Cardiac septum (tissue), 1 donor: ENCODE data around the gene PTPN1. TPM values are rescaled to one million over a fixed set of nuclear protein-coding genes. Genes with fewer than 3 reads are reported as not detected.

Experiments
- DNase-seq: peaks from one replicate; pipeline ENCODE4 v3.0.0-alpha.2; 2020; ENCODE audit warnings: low spot score
- intact Hi-C: fragments of 100-400 bp; cut with DNase I; formaldehyde crosslinking; loops from one replicate; pipeline ENCODE4 v1.14.0; 2022
- total RNA-seq: library from RNA; stranded (reverse); fragmentation: NEBNext Ultra II Directional; extraction: Animal tissue kit (Norgen Biotek cat#: 25700); gene quantifications from one replicate; pipeline ENCODE4 v1.2.1, GENCODE V29; 2021
- donor health status: DM: no; HTN: no; CAD: no.

Gene PTPN1
- total RNA-seq, 1 donor from 2014 or later = 34.2 TPM

DNA sequence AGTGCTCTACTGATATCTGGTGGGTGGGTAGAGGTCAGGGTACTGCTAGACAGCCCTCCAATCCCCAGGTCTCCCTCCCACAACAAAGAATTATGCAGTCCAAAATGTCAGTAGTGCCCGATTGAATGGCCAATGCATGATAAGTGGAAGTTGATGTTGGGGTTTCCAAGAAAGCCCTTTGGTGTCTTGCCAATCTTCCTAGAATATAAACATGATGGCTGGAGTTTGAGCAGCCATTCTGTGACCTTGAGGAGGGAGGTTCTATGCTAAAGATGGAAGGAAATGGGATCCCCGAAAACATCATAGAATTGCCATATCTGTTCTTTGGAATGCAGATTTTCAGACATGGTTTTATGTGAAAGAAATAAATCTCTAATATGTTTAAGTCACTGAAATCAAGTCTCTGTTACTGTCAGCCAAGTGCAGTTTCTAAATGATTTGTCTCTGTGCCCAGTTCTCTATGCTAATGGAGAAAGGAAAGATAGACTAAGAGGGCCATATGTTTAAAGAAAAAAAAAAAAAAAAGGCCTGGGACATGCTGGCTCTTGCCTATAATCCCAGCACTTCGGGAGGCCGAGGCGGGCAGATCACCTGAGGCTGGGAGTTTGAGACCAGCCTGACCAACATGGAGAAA is 32.8 kb upstream of the PTPN1 start:
- DNase-seq = no peak
- intact Hi-C loops = loop anchor here (10.0 kb wide), 1 partner anchor 257 kb away; the partner anchor contains the start of gene PARD6B

DNA sequence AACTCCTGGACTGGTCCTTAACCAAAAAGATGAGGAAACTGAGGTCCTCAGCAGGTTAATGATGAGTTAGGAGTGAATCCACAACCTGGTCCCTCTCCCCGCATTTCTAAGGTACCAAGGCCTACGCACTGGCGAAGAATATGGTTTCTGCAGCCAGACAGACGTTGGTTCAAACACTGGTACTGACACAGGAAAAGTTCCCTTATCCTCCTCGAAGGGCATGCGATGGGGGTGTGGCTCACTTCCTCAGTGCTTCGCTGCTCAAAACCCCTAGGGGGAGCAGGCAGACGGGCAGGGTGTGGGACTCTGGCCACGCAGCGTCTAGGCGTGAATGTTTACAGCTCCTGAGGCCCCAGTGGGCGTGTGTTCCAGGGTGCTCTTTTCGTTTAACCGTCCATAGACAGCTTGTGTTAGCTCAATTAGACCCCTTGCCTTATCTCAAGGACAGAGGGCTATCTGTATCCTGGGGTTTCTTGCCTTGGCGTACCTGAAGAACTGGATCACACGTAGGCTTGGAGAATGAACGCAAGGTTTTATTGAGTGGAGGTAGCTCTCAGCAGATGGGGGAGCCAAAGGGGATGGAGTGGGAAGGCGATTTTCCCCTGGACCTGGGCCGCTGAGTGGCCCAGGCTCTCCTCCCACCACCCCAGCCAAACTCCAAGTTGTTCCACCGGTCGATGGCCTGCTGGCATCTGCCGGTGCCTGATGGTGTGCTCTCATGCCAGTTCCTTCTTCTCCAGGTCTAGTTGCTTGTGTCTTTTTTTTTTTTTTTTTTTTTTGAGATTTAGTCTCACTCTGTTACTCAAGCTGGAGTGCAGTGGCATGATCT is 31.8 kb upstream of the PTPN1 start:
- intact Hi-C loops = loop anchor here (10.0 kb wide), 1 partner anchor 256 kb away; the partner anchor contains the start of gene PARD6B
- DNase-seq = peak; percentile 77

DNA sequence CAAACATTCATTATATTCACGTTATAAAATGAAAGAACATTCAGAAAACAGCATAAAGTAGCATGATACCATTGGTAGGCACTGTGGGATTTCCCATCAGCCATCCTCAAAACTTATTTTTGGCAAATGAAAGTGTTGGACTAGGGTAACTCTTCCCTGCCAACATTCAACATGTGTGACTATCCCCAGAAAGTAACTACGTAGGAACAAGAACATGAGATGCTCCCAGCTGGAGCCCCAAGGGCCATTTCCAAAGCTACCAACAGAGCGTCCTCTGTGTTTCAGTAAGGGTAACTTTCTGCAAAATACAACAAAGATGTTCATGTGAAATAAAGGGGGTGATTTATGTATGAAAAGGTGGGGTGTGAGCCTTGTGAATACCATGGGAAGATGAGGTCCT is 28.4 kb upstream of the PTPN1 start:
- DNase-seq = no peak
- intact Hi-C loops = no loop called here

DNA sequence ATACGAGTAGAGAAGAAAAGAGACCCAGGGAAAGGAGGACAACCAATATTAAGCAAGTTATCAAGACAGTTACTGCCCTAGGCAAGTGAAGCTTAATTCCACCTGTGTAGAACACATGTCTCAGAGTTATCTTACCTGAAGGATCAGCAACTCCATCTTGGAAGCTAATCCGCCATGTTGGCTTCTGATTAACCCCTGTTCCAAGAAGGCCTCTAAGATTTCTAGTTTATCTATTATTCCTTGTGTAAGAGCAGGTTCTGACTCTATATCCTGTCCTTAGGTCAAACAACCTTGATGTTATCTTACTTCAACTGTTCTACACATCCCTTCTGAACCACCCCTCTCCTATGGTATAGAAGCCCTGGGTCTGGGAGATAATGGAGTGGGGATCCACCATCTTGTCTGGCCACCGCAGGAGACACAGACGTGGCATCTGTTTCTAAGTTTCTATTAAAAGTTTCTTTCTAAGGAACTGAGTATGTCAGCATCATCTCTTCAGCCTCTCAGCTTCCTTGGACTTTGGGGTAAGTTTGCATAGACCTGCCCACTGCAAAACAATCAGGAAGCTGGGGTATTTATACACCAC is 27.7 kb upstream of the PTPN1 start:
- no peak for DNase-seq
- intact Hi-C loops = no loop called here

DNA sequence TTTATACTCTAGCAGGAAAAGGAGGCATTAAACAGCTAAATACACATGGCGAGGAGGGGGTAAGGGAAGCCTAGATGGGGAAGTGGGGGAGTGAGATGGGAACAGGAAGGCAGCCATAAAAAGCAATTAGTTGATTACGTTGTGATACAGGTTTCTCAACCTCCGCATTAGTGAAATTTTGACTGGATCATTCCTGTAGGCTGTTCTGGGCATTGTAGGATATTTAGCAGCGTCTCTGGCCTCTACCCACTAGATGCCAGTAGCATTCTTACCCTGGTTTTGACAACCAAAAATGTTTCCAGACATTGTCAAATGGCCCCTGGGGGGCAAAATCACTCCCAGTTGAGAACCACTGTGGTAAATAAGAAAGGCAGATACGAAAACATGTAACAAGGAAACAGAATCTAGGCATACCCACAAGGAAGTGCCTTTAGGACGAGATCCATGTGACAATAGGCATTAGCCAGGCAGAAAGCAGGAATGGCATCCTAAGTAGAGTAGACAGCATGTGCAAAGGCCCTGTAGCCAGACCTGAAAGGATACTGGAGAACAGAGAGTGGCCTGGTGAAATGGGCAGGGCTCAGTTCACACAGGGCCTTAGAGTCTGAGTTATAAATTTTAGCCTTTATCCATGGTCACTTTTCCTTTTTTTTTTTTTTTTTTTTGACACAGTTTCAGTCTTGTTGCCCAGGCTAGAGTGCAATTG is 25.8 kb upstream of the PTPN1 start:
- intact Hi-C loops = no loop called here
- DNase-seq = no peak

DNA sequence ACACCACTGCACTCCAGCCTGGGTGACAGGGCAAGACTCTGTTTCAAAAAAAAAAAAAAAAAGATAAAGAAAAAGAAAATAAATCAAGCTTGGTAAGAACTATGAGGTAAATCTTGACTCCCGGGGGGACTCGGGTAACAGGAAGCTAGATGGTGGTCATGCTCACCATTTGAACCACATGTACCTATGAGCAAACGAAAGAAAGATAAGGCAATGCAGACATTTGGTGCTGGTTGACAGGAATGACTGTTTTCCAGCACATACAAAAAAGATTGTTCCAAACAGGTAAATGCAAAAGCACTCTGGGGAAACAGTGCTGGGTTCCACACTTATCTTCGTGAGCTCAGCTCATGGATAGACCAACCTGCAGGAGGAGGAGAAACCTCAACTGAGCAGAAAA is 22.8 kb upstream of the PTPN1 start:
- intact Hi-C loops = no loop called here
- no peak for DNase-seq

DNA sequence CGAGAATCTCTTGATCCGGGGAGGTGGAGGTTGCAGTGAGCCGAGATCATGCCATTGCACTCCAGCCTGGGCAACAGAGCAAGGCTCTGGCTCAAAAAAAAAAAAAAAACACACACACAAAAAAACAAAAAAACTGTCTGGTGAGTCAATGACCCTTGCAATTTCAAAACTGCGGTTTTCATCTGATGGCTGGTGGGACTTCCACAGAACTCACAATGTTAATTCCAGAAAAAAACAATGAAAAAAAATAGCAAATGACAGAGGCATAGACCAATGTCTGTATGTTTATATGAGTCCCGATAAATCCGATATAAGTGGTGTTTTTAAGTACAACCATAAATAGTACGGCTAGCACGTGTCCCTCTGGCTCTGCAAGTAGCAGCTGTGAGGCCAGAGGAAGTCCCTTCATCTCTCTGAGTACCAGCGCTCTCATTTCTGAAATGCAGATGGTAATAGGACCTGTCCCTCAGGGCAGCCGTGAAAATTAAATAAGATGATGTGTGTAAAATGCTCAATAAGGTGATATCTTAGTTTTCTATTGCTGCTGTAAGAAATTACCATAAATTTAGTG is 21.9 kb upstream of the PTPN1 start:
- intact Hi-C loops = no loop called here
- no peak for DNase-seq

DNA sequence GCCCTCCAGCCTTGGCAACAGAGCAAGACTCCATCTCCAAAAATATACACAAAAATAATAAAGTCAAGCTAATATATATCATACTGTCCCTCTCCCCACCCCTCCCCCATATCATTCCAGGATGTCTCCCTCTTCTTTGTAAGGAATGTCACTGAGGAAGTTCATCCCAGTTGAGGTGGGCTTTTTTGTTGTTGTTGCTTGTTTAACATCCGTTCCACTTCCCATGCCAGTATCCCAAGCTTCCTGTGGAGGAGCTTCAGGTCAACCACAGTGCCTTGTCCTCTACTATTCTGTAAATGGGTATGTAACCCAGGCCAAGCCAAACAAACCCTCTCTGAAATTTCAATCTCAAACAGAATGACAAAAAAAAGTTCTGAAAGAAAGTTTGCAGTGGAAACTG is 19.0 kb upstream of the PTPN1 start:
- intact Hi-C loops = no loop called here
- no peak for DNase-seq

DNA sequence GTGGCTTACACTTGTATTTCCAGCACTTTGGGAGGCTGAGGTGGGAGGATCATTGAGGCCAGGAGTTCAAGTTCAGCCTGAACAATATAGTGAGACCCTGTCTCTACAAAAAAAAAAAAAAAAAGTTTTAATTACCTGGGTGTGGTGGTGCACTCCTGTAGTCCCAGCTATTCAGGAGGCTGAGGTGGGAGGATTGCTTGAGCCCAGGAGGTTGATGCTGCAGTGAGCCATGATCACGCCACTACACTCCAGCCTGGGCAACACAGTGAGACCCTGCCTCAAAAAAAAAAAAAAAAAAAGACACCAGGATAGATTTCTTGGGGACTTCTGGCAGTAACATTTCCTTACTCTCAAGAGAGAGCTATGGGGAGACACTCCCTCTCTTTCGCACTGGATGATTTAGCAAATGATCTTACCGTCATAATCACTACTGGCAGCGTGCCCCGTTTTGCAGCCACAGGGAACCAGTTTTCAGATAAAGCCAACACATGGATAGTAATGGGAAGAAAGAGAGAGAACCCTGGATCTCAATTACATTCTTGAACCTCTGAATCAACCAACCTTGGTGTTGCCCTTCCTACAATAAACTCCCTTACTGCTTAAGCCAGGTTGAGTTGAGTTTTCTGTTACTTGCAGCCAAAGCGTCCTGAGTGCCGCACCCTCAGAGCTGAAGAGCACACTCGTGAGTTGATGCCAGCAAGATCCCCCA is 18.1 kb upstream of the PTPN1 start:
- DNase-seq = no peak

DNA sequence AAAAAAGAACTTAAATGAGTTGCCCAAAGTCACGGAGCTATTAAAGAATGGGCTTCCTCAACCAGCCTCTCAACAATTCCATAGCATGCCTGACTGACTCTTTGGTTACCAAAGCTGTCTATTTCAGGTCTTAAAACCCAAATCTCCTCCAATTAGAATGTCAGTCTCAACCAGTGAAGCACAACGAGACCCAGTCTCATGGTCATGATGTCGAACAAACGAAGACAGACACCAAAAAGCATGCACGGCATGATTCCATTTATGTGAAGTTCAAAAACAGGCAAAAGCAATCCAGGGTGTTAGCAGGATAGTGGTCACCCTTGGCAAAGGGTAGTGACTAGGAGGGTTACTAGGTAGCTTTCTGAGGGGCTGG is 16.3 kb upstream of the PTPN1 start:
- DNase-seq = no peak
- intact Hi-C loops = no loop called here

More for the DNA sequence above, 18.1 kb upstream of the PTPN1 start:
- intact Hi-C loops = no loop called here

DNA sequence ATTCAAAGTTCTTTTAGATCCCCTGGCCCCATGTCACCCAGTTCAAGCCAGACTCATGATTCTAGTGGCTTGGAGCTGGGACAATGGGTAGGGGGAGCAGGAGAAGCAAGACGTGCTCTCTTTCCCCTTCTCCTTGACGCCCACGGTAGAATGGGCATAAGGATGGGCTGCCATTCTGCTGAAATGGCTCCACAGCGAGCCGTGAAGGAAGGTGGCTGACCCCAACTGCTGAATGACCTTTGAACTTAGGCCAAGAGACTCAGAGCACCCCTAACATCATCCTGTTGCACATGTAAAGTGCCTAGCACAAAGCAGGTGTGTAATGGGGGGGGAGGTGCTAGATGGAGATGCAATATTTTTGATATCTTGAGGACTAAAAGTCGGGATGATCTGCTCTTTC is 15.8 kb upstream of the PTPN1 start:
- intact Hi-C loops = no loop called here
- no peak for DNase-seq

DNA sequence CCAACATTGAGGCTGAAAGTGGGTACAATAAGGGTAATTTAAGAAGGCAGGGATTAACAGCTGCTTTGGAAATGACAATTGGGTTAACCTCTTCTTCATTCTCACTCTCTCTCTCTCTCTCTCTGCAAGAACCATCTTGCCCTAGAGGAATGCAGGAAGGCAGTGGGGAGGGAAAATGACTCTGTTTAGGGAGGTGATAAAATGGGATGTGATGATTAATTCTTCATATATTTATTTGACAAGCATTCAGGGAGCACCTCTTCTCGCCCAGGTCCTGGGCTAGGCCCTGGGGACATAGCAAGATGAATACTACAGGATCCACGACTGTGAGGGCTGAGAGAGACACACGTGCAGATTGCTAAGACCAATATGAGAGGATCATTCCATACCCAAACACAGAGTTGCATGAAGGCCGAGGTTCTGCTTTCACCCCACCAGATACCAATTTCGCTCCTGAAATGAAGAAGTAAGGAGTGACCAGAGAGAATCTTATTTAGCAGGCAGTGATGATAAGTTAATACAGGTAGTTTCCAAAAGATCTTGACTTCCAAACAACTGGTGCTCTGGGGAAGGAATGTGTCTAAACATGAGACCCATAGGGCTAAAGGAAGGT is 13.3 kb upstream of the PTPN1 start:
- DNase-seq = no peak
- intact Hi-C loops = no loop called here

DNA sequence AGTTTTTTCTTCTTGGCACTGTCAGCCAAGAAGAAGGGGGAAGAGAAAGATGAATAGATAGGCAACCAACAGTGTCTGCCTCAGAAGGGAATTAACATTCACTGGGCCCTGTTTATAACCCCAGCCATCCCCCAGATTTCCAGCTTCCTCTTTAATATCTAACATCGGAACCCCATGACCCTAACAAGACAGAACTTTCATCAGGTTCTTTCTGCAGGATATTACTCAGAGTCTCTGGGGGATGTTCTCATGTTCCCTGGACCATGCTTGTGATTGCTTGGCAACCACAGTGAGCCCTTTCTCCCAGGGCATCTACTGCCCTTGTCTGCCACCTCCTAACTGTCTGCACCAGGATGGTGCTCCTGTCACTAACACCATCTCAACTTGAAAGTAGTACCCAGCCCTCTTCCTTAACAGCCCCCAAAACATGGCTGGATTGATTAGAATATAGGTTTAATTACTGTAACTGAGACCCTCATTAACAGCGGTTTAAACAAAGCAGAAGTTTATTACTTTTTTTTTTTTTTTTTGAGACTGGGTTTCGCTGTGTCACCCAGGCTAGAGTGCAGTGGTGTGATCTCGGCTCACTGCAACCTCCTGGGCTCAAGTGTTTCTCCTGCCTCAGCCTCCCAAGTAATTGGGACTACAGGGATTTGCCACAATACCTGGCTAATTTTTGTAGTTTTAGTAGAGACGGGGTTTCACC is 12.0 kb upstream of the PTPN1 start:
- no peak for DNase-seq
- intact Hi-C loops = no loop called here

DNA sequence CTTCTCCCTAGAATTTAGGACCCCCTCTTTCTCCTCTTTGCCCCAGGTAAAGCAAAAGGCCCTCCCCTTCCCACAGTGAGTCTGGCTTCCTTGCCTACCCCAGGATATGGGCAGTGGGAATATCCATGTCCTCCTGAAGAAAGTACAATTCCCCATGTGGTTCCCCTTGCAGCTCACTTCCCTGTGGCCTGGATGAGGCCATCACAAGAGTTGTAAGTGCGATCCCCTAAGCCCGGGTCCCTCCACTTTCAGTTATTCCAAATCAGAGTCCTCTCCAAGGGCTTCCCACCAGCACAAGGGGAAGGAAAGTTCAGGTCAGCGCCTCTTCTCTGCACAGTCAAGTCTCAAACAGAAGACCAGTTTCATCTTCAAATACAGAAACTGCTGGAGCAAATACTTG is 10.2 kb upstream of the PTPN1 start:
- intact Hi-C loops = no loop called here

DNA sequence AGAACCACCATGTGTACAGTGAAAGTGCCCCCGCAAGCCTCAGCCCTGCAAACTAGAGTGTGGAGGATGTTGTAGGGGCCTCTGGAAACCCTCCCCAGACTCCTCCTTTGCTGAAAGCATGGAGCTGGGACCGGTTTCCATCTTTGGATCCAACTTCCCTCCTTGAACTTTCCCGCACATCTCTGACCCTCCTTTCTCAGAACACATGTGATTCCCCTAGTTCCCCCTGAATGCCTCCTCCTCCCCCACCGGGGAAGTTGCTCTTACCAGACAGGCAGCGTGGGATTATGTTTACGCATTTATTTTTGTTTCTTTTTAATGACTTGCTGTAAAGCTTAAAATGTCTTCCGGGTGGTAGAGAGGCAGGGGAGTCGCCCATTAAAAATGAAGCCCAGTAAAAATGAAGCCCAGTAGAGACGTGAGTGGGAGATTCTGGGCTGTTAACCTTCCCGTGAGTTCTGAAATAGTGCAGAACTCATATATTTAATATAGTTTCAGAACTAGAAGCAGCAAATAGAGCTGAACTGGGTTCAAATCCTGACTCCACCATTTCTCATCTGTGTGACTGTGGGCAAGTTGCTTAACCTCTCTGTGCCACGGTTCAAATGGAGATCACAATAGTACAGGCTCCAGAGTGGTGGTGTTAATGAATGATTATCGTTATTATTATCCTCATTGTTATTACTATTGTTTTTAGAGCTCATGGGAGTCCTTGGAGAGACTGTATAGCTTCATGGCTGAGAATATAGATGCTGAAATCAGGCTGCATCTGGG is 8.0 kb upstream of the PTPN1 start:
- intact Hi-C loops = no loop called here

More for the DNA sequence above, 10.2 kb upstream of the PTPN1 start:
- no peak for DNase-seq

DNA sequence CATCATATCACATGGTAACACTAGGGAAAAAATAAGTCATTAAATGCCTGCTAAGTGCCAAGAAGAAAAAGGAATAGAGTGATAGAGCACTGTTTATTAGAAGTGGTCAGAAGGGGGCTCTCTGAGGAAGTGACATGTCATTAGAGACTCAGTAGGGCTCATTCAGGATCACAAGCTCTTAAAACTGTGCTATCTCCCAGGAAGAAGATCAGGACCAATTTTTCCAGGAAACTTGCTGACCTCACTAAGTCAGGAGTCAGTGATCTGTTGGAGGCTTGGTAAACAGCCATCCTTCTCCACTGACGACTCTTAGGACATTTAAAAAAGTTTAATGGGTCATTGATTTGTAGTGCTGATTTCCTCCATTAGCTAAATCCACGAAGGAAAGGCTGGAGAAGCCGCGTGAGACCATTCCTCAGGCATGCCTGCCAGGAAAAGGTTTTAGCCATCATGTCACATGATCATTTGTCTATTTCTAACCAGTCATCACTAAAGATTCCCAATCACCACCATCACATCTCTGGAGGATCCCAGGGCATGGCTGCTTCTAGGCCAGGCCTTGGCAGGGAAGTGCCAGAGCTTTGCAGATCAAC is 5.9 kb upstream of the PTPN1 start:
- intact Hi-C loops = no loop called here
- DNase-seq = no peak

More for the DNA sequence above, 8.0 kb upstream of the PTPN1 start:
- no peak for DNase-seq

DNA sequence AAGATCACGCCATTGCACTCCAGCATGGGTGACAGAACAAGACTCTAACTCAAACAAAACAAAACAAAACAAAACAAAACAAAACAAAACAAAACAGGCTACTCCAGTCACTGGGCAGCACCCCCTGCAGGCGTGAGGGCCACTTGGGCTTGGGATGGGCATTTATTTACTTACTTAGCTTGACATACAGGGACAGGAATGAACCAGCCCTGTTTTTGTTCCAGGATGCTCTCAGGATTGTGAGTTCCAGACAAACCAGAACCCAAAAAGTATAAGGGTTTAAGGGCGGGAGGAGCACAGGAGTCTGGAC is 4.0 kb upstream of the PTPN1 start:
- DNase-seq = no peak
- intact Hi-C loops = no loop called here
